ENCODE data around the gene C7orf33.
"Not testable (repeated sequence)": the region's sequence is repeated elsewhere in the genome, so short reads cannot be mapped to it uniquely, and the experiment has no call there.

The C7orf33 gene

GRCh38 chr7:148590471-148590870 is at the start of gene C7orf33:
Gene C7orf33 (plus strand): TSS chr7:148590766. CDS start chr7:148590926, 160 bp downstream.
- no peak for DNase-seq

GRCh38 chr7:148541891-148542504 is 48.6 kb upstream of the C7orf33 start:
- DNase-seq: no peak

GRCh38 chr7:148543302-148543701 is 47.3 kb upstream of the C7orf33 start:
- DNase-seq: no peak

- DNase-seq: no peak
Measured at GRCh38 chr7:148545172-148545571, 45.4 kb upstream of the C7orf33 start.

GRCh38 chr7:148545932-148546331 is 44.6 kb upstream of the C7orf33 start:
- no peak for DNase-seq

- no peak for DNase-seq
Measured at GRCh38 chr7:148546857-148547256, 43.7 kb upstream of the C7orf33 start.

GRCh38 chr7:148547951-148548350 is 42.6 kb upstream of the C7orf33 start:
- DNase-seq: no peak

GRCh38 chr7:148553979-148554378 is 36.6 kb upstream of the C7orf33 start:
- no peak for DNase-seq

GRCh38 chr7:148556892-148557291 is 33.7 kb upstream of the C7orf33 start:
- DNase-seq: peak; percentile 10

- DNase-seq: no peak
Measured at GRCh38 chr7:148558914-148559313, 31.7 kb upstream of the C7orf33 start.

- DNase-seq: no peak
Measured at GRCh38 chr7:148561099-148561498, 29.5 kb upstream of the C7orf33 start.

GRCh38 chr7:148563583-148564274 is 26.8 kb upstream of the C7orf33 start:
- no peak for DNase-seq

- peak; percentile 70 for DNase-seq
Measured at GRCh38 chr7:148564275-148564951, 26.2 kb upstream of the C7orf33 start.

- DNase-seq: no peak
Measured at GRCh38 chr7:148566736-148567135, 23.8 kb upstream of the C7orf33 start.

GRCh38 chr7:148567524-148567923 is 23.0 kb upstream of the C7orf33 start:
- no peak for DNase-seq

- DNase-seq: no peak
Measured at GRCh38 chr7:148570510-148570909, 20.1 kb upstream of the C7orf33 start.

GRCh38 chr7:148570973-148571372 is 19.6 kb upstream of the C7orf33 start:
- DNase-seq: not testable (repeated sequence)

GRCh38 chr7:148571381-148571780 is 19.2 kb upstream of the C7orf33 start:
- no peak for DNase-seq

- DNase-seq: no peak
Measured at GRCh38 chr7:148572067-148572522, 18.5 kb upstream of the C7orf33 start.

GRCh38 chr7:148573581-148573980 is 17.0 kb upstream of the C7orf33 start:
- not testable (repeated sequence) for DNase-seq

GRCh38 chr7:148575640-148576411 is 14.7 kb upstream of the C7orf33 start:
- peak; percentile 61 for DNase-seq

GRCh38 chr7:148579366-148579765 is 11.2 kb upstream of the C7orf33 start:
- DNase-seq: no peak

- no peak for DNase-seq
Measured at GRCh38 chr7:148580446-148580845, 10.1 kb upstream of the C7orf33 start.

Measured in NK-92 treated with Interleukin-12 subunit alpha and Interleukin-12 subunit beta, amount 100 ng/mL, for 24 hours (cell line).